Skeletal muscle satellite cell (primary cell): ENCODE results near the gene HDAC9.

ENCODE experiments used
- H3K27me3 ChIP-seq: 2 replicates; pipeline ENCODE4 v1.7.0; 2013; ENCODE audit warnings: low read length; ENCODE audit not compliant: control insufficient read depth, insufficient read depth
- H3K36me3 ChIP-seq: 2 replicates; pipeline ENCODE4 v1.7.0; 2013; ENCODE audit warnings: mild to moderate bottlenecking, control low read depth, low read length; ENCODE audit not compliant: insufficient read depth
- H3K4me1 ChIP-seq: 2 replicates; pipeline ENCODE4 v1.7.0; 2013; ENCODE audit warnings: low read length; ENCODE audit not compliant: control insufficient read depth, insufficient read depth
- H3K4me2 ChIP-seq: 2 replicates; pipeline ENCODE4 v1.7.0; 2013; ENCODE audit warnings: mild to moderate bottlenecking, low read length
- H3K4me3 ChIP-seq: 2 replicates; pipeline ENCODE4 v1.7.0; 2013; ENCODE audit warnings: low read length
- H3K9ac ChIP-seq: 2 replicates; pipeline ENCODE4 v1.7.0; 2013; ENCODE audit warnings: mild to moderate bottlenecking, low read depth, low read length, moderate library complexity
- H3K9me3 ChIP-seq: replicated peaks from 2 replicates; pipeline ENCODE4 v1.7.0; 2013; ENCODE audit warnings: mild to moderate bottlenecking, control low read depth, low read length

HDAC9 gene

DNA sequence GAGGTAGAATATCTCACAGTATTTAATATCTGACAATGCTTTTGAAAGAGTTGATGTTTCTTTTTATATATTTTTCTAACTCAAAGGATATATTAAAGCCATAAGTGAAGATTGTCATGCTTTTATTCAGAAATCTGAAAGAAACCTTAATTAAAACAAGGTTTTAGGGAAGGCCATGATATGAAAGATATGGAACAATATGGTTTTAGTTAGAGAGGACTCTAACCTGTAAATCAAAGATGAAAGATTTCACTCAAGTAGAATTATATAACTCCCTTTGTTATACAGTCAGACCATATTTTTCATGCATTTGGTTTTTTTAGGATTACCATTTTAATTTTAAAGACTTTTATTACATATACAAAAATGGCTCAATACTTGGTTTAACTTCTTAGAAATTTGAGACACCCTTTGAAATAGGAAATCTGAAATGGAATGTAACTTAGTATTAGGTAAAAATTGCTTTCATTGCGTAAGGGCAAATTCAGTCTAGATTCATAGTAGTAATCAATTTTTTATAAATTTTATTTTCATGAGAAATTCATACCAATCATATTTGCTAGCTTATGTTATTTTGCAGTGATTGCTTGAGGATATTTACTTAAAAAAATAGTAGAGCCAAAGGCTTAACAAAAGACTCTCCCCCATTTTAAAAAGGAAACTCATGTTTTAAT, 502.1 kb downstream of the HDAC9 start:
- Histone ChIP-seq H3K4me3 (no peak overlapping the region), H3K9me3 (no peaks in the 10 kb centered on the region), H3K9ac (no peak overlapping the region), H3K4me1 (peaks cover 31% of the 10 kb centered on the region), H3K36me3 (no peaks in the 10 kb centered on the region), H3K27me3 (no peaks in the 10 kb centered on the region), H3K4me2 (no peak overlapping the region)

DNA sequence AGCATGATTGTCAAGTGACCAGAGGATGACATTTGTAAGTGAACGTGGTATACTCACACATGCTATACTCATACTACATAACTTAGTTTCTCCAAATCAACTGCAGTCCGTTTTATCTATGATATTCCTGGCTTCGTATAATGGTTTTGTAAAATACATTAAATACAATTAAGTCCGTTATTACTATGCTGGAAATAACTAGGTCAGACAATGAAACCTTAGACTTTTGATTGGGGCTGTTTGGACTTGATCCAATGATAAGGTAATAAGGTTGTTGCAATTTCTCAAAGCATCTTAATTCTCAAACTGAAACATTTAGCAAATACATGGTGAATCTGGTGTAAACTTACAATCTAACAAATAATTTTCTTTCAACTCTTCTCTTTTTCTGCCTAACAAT, 504.9 kb downstream of the HDAC9 start:
- H3K4me3 ChIP-seq: no peak overlapping the region
- peaks cover 24% of the 10 kb centered on the region for H3K4me1 ChIP-seq
- H3K36me3 ChIP-seq: no peaks in the 10 kb centered on the region
- H3K9ac ChIP-seq: no peak overlapping the region
- H3K27me3 ChIP-seq: no peaks in the 10 kb centered on the region
- H3K4me2 ChIP-seq: no peak overlapping the region
- no peaks in the 10 kb centered on the region for H3K9me3 ChIP-seq

DNA sequence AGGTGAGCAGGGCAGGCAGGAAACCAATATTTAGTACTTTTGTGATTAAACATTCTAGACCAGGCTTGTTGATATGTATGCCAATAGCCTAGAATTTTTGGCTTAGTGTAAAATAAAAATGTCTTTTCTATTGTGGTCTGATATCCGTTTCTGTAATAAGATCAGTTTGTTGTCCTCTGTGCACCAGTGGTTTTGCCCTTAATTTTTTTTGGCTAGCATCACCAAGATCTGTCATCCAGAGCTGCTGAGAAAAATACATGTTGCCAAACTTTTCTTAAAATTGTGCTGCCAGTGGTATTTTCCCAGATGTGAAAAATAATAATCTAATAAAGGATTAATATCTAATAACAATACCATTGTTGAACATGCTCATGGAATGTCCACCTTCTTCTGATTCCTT, 506.3 kb downstream of the HDAC9 start:
- Histone ChIP-seq H3K4me2 (peak overlapping the region; percentile 53), H3K9me3 (no peaks in the 10 kb centered on the region), H3K27me3 (no peaks in the 10 kb centered on the region), H3K4me3 (no peak overlapping the region), H3K9ac (no peak overlapping the region), H3K36me3 (no peaks in the 10 kb centered on the region), H3K4me1 (peaks cover 14% of the 10 kb centered on the region)

DNA sequence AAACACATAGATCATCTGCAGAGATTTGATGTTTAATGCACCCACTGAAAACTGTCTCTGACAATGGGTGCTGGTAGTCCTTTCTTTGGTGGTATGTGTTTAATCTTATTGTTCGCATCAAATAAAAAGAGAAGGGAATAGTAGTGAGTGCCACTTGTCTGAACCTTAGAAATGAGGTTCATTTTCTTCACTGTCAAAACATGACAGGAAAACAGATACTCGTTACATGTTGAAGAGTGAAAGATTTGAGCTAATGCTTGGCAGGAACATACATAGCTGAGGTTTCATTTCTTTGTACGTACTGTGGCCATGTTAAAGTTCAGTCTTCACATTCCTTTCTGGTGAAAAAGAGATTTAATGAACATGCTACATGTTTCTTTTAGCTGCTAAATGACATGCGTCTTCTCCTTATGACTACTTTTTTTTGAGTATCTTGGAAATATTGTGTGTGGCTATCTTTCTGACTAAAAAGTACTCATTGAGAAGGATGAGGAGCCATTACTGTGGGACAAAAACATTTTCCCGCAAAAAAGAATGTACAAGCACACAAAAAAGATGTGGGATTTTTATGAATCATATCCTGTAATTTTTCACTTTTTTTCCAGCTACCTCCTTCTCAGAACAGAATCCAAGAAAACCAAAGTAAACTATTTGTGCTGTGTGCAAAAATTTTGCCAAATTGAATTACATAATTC, 513.8 kb downstream of the HDAC9 start:
- Histone ChIP-seq H3K9ac (peak overlapping the region; percentile 26), H3K27me3 (no peaks in the 10 kb centered on the region), H3K4me3 (no peak overlapping the region), H3K4me2 (peak overlapping the region; percentile 30), H3K9me3 (no peaks in the 10 kb centered on the region), H3K4me1 (peaks cover 29% of the 10 kb centered on the region), H3K36me3 (no peaks in the 10 kb centered on the region)

DNA sequence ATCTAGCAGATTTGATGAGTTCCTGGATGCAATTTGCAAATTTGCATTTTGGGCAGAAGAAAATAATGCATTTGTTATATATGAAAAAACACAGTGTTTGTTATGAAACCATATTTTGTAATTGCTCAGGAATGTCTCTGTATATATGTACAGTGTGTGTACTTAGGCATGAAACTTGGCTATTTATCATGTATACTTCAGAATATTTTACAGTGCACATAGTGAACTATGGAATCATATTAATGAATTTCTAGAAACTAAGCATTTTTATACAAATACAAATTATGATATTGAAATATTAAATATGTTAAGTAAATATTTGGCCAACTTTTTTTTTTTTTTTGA, 514.4 kb downstream of the HDAC9 start:
- no peaks in the 10 kb centered on the region for H3K36me3 ChIP-seq
- H3K4me3 ChIP-seq: no peak overlapping the region
- no peaks in the 10 kb centered on the region for H3K27me3 ChIP-seq
- H3K4me2 ChIP-seq: peak overlapping the region; percentile 30
- peaks cover 29% of the 10 kb centered on the region for H3K4me1 ChIP-seq
- H3K9ac ChIP-seq: no peak overlapping the region
- no peaks in the 10 kb centered on the region for H3K9me3 ChIP-seq

DNA sequence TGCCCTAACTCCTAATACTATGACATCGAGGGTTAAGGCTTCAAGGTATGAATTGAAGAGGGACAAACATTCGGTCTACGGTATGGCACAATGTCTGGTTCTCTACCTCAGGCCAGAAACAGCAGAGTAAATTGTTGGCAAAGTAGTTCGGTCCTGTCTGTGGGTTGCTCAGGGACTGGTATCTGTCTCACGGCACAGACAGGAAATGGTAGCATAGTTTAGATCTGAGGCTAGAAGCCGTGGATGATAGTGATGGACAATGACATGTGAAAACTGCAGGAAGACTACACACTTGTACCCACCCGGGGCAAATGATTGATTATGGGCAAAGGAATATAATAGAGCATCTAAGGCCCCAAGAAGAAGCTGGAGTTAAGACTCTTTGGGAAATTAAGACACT, 515.7 kb downstream of the HDAC9 start:
- Histone ChIP-seq H3K36me3 (peaks cover 3% of the 10 kb centered on the region), H3K9ac (no peak overlapping the region), H3K4me3 (no peak overlapping the region), H3K4me1 (peaks cover 29% of the 10 kb centered on the region), H3K27me3 (no peaks in the 10 kb centered on the region), H3K9me3 (peaks cover 2% of the 10 kb centered on the region), H3K4me2 (no peak overlapping the region)

DNA sequence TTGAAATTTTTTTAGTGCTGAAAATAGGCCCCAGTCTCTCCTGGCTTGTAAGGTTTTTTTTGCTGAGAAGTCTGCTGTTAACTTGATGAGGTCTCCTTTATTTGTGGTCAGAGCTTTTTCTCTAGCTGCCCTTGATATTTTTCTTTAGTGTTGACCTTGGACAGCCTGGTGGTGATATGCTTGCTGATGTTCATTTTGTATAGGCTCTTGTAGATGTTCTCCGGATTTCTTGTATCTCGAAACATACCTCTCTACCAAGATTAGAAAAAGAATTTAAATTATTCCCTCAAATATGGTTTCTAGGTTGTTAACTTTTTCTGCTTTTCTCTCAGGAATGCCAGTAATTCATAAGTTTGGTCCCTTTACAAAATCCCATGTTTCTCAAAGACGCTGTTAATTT, 519.5 kb downstream of the HDAC9 start:
- no peak overlapping the region for H3K9ac ChIP-seq
- no peaks in the 10 kb centered on the region for H3K27me3 ChIP-seq
- H3K9me3 ChIP-seq: peaks cover 6% of the 10 kb centered on the region
- H3K4me3 ChIP-seq: no peak overlapping the region
- H3K36me3 ChIP-seq: peaks cover 4% of the 10 kb centered on the region
- H3K4me2 ChIP-seq: no peak overlapping the region
- H3K4me1 ChIP-seq: peaks cover 16% of the 10 kb centered on the region

DNA sequence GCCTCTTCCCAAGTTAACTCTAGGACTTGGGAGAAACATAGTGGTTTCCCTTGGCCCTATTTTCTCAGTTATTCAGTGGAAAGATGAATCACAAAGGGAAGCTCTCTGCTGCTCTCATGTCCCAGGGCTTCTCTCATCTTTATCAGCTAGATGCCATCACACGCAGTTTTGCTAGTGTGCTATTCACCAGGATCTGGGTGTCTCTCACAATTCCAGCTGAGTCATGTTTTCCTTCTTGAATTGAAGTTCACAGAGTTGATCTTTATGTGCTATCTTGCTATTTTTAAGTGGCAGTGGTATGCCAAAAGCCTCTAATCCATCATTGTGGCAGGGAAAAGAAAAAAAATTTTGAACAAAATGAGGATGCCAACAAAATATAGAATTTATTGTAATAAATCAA, 520.6 kb downstream of the HDAC9 start:
- no peak overlapping the region for H3K9ac ChIP-seq
- no peaks in the 10 kb centered on the region for H3K27me3 ChIP-seq
- no peak overlapping the region for H3K4me3 ChIP-seq
- peaks cover 6% of the 10 kb centered on the region for H3K9me3 ChIP-seq
- peaks cover 13% of the 10 kb centered on the region for H3K4me1 ChIP-seq
- H3K36me3 ChIP-seq: peaks cover 4% of the 10 kb centered on the region
- no peak overlapping the region for H3K4me2 ChIP-seq

DNA sequence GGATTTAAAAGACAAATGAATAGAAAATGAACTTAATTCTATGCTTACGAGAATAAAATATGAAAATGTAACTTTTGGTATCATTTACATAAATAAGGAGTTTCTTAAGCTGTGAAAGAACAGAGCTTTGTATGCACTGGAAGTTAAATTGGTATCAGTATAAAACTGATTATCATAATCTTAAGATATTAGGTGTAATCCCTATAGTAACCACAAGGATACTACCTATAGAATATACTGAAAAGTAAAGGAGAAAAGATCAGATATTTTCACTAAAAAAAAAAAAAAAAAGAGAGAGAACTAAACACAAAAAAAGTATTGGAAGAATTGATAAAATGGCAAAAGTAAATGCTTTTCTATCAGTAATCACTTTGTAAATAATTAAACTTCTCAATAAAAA, 521.8 kb downstream of the HDAC9 start:
- Histone ChIP-seq H3K27me3 (no peaks in the 10 kb centered on the region), H3K9ac (no peak overlapping the region), H3K36me3 (peaks cover 4% of the 10 kb centered on the region), H3K4me1 (peaks cover 7% of the 10 kb centered on the region), H3K4me3 (no peak overlapping the region), H3K4me2 (no peak overlapping the region), H3K9me3 (peaks cover 6% of the 10 kb centered on the region)

DNA sequence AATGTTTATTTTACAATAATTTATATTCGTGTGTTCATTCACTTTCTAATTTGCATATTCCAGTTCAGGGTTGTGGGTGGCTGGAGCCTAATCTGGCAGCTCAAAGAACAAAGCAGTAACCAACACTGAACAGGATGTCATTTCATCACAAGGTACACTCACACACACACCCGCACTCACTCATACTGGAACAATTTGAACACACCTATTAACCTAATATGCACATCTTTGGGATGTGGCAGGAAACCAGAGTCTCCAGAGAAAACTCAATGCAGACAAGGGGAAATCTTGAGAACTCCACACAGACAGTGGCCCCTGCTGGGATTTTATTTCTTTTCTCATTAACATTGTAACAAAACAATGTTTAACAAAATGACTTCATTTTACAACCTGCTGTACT, 524.5 kb downstream of the HDAC9 start:
- Histone ChIP-seq H3K4me1 (peaks cover 18% of the 10 kb centered on the region), H3K4me2 (no peak overlapping the region), H3K36me3 (peaks cover 4% of the 10 kb centered on the region), H3K9me3 (peaks cover 6% of the 10 kb centered on the region), H3K4me3 (no peak overlapping the region), H3K27me3 (no peaks in the 10 kb centered on the region), H3K9ac (no peak overlapping the region)

DNA sequence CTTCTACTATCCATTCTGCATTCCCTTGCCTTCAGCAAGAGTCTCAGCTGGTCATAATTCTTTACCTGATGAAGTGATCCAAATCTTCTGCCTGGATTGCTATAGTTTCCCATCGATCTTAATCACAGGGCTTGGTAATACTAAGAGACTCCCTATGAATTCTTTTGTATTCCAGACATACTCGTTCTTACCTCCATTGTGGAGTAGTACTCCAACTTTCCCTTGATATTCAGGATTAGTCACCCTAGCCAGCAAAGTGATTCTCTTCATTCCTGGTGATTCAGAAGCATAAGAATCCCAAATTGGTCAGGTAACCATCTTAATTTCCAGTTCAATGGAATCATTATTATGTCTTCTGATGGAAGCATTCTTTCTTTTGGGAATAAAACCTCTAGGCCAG, 525.2 kb downstream of the HDAC9 start:
- peaks cover 4% of the 10 kb centered on the region for H3K36me3 ChIP-seq
- no peak overlapping the region for H3K4me2 ChIP-seq
- no peak overlapping the region for H3K4me3 ChIP-seq
- no peak overlapping the region for H3K9ac ChIP-seq
- peaks cover 18% of the 10 kb centered on the region for H3K4me1 ChIP-seq
- H3K27me3 ChIP-seq: no peaks in the 10 kb centered on the region
- H3K9me3 ChIP-seq: peaks cover 6% of the 10 kb centered on the region

DNA sequence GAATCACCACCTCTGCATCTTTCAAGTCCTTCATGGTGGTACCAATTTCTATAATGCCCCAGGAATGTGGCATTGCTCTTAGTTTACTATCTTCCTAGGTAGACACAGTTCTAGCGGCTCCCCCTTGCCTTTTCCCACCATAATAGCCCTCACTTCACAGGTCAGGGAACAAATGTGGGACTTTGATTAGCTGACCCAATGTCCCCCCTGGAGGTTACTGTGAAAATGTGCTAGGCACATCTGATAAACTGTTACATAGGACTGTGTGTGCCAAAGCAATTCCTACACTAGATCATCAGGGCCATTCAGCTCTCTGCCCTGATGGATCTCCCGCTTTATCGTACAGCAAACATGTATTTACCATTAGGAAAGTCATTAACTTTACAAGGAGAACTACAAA, 527.9 kb downstream of the HDAC9 start:
- no peaks in the 10 kb centered on the region for H3K9me3 ChIP-seq
- H3K27me3 ChIP-seq: no peaks in the 10 kb centered on the region
- peaks cover 33% of the 10 kb centered on the region for H3K4me1 ChIP-seq
- H3K36me3 ChIP-seq: no peaks in the 10 kb centered on the region
- no peak overlapping the region for H3K4me3 ChIP-seq
- no peak overlapping the region for H3K9ac ChIP-seq
- H3K4me2 ChIP-seq: no peak overlapping the region
